HG03196 (cell line): ENCODE measurements around the gene COL16A1.
"Not testable (repeated sequence)": the region's sequence is repeated elsewhere in the genome, so short reads cannot be mapped to it uniquely, and the experiment has no call there.

Experiments
- ATAC-seq: cut with Tn5 transposase; IDR thresholded peaks from one replicate; pipeline ENCODE4 v1.9.1; 2021; ENCODE audit not compliant: unreplicated experiment

COL16A1 gene

DNA sequence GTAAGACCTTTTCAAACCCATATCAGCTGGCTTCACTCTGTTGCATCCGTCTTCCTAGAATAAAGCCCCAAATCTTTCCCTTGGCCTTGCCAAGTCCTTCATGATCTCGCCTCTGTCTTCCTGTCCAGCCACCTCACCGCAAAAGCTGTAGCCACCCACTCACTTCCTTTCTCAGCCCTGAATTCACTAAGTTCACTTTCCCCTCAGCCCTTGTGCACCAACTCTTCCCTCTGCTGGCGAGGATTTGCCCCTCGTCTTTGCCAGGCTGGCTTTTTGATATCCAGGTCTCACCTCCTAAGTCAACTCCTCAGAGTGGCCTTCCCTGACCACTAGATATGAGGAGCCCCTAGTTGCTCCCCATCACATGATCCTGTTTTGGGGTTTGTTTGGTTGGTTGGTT is 3.9 kb upstream of the COL16A1 start:
- no peak for ATAC-seq

DNA sequence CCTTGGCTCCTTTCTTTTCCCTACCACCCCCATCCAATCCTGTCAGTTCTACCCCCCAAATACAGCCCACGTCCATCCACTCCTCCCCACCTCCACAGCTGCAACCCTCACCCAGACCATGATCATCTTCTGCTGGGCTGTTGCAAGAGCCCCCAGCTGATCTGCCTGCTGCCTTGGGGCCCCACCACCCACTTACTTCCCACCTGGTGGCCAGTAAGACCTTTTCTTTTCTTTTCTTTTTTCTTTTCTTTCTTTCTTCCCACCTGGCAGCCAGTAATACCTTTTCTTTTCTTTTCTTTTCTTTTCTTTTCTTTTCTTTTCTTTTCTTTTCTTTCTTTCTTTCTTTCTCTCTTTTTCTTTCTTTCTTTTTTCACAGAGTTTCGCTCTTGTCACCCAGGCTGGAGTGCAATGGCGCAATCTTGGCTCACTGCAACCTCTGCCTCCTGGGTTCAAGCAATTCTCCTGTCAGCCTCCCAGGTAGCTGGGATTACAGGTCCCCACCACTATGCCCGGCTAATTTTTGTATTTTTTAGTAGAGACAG is 3.3 kb upstream of the COL16A1 start:
- ATAC-seq: not testable (repeated sequence)

DNA sequence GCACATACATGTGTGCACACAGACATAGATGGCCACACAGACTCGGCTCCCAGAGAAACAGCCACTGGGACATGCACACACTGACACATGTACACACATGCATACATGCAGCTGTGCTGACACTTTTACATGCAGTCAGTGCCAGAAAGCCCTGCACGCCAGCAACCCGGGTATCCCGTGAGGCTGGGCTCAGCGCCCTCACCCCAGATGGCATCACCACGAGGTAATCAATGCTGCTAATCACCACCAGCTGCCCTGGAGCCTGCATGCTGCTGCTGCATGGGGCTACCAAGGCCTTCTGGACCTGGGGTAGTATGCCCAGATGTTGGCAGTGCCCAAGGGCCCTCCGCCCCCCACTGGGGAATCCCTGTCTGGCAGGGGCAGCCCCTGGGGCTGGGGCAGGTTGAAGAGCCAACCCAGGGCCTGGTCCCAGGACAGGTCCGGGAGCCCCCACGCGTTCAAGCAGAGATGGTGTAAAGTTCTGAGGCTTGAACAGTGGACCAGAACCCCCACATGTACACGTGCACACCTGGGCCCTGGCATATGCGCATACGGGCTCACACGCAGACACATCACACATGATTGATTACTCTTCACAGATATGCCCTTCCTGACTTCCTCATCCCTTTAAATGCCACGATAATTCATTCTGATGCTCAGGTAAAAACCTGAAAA is 2.7 kb upstream of the COL16A1 start:
- ATAC-seq: no peak

DNA sequence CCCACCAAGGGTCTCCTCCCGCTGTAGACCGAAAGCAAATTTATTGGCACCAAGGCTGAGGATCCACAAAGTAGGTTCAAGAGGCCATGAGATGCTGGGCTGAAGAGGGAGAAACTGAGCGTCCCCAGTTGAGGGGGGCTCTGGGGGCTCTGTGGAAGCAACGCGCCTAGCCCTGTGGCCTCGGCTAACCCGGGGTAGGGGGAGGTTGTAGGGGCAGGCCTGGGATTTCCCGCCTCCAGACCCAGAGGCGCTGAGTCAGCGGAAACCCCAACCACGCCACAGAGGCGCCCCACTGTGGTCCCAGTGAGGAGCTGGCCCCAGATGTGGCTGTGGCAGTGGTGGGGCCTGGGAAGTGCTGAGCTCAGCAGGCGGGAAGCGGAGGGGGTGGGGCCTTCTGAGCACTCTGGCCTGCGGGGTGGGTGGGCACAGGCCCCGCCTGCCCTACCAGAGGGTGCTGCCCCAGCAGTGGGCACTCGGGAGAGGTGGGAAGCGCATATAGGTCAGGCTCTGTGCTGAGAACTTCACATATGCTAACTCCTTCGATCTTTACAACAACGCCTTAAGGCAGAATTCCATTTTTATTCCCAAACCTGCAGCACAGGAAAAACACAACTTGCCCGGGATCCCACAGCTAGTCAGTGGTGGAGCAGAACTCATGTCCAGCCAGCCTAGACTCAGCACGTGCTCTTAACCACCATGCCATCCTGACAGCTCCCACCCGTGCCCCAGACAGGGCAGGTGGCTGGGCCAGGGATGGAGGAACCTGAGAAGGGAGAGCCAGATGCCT is 1.5 kb upstream of the COL16A1 start:
- ATAC-seq: no peak

DNA sequence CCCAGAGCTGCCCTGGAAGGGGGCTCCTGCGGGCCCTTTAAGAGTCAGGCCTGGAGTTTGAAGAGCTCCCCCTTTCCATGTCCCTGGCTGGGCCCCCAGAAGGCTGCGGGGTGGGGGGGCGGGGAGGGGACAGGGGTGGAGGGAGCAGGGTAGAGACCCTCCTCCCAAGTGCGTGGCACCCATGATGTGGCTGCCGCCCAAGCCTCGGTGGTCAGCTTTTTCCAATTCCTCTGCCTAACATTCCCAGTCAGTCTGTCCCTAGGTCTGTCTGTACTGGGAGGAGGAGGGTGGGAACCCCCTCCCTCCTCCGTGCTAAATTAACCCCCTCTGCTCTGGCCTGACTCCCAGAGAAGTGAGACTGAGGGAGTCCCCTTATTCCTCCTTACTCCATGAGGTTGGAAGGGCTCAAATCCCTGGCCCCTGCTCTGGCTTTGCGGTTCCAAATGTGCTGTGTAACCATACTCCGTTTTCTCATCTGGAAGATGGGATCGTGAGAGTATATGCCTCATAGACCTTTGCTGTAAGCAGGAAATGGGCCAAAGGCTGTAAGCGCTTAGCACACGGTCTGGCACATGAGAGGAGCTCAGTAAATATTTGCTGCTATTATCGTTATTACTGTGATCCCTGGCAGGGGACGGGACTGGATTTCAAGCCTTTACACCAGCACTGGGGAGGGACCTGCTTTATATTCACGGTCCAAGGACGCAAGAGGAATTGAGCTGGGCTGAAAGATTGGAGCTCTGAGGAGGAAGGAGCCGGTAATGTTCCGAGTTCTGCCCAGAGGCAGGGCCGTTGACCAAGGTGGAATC is 658 bp upstream of the COL16A1 start:
- ATAC-seq: no peak

DNA sequence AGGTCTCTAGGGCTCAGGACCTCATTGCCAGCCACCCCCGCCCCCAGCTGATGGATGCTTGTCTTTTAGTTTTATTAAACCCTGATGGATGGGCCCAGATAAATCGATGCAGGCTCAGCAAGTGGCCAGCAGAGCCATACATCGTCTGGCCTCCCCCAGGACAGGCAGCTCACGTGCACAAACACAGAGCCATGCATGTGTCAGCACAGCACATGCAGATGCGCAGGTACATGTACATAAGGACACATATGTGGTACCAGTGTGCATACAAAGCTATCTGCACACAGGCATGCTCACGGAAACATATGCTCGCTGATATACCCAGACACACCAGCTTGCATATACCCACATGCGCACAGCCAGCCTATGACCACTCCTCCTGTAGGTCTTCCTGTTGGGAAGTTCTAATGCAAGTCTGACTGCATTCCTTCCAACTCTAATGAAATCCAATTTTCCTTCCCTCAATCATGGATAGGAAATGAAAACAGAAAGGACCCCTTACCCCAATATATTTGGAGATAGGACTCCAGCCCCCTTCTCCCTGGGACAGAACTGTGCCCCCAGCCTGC is 897 bp downstream of the COL16A1 start:
- no peak for ATAC-seq

DNA sequence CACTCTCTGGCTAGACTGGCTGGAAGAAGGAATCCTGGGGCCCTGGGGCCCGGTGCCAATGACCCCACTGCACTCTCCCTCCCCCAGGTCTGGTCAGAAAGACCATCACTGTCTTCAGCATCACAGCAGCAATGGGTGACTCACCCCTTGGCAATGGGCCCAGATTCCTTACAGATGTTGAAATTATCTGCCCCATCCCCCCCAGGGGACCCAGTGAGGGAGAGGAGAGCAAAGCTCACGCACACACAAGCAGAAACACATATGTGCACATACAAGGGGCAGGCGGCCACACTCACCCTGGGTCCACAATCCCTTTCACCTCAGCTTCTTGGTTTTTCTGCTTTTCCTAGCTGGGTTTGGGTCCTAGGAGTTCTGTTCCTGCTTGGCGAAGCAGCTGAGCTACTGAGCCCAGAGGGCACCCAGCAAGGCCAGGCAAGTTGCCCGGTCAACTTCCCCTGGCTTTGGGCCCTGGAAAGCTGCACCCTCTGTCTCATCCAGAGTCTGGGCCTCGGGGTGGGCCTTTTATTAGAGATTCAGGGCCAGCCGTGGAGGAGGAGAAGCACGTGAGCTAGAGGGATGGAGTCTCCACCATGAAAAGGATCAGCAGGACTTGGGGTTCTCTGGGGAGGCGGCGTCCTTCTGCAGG is 2.6 kb downstream of the COL16A1 start:
- no peak for ATAC-seq

DNA sequence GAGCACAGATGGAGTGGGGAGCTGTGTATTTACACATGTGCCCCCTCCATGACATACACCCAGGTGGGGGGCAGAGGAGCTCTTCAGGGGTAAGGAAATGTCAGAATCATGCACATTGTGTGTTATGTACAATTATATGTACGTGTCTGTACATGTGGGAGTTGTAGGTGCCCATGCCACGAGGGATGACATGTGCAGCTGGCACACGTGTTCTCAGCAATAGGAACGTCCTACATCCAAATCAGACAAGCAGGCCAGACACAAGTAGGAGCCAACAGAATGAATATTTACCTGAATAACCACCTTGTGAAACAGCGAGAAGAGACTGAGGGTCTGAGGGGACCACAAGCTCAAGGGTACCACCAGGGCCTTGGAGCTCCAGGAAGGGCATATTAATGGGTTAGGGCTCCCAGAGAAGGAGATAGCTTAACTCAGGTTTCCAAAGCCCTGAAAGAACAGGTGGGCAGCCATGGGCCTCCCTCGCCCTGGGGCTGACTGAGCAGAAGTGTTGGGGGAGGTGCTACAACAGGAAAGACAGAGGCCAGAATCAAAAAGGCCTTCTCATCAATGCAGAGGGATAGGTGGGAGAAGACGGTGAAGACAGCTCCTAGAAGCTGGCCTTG is 3.2 kb downstream of the COL16A1 start:
- no peak for ATAC-seq

DNA sequence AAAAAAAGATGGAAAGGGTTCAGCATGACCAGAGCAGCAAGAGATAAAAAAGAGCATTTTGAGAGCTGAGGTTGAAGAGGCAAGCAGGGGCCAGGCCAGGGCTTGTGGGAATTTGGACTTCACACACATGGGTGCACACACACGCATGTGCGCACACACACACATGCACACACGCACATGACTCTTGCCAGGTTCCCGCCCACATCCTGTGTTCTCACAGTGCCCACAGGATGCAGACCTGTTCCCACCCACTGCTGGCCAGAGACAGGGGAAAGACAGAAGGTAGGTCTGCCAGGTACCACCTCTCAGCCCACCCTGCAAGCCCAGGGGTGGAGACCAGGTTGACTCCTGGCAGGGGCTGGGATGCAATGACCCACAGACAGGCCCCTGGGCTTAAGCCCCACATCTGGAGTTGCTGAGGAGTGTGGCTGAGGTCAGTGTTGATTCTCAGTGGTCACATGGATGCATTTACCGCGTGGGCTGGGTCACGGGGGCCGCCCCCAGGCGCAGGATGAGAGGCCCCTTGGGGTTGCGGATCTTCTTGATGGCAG is 4.4 kb downstream of the COL16A1 start:
- no peak for ATAC-seq

DNA sequence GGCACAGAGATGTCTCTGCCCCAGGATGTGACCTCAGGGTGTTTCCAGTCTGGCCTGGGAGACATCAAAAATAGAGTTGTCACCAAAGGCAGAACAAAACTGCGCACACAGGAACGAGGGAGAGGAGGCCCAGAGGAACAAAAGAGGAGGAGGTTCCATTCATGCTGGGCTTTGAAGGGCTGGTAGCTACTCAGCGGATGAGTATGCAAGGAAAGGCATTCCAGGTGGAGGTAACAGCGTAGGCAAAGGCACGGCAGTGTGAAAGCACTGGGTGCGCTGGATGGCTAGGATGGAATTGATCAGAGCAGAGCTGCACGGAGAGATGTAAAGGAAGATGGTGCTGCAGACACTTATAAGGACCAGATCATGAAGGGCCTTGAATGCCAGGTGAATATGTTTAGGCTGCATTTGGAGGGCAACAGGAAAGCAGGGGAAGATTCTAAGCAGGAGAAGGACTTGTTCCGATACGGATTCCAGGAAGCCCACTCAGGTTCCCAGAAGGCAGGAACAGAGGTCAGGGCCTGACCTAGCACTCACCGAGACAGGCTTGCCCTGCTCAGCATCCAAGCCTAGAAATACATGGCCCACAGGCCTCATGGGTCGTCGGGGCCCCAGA is 6.3 kb downstream of the COL16A1 start:
- no peak for ATAC-seq

DNA sequence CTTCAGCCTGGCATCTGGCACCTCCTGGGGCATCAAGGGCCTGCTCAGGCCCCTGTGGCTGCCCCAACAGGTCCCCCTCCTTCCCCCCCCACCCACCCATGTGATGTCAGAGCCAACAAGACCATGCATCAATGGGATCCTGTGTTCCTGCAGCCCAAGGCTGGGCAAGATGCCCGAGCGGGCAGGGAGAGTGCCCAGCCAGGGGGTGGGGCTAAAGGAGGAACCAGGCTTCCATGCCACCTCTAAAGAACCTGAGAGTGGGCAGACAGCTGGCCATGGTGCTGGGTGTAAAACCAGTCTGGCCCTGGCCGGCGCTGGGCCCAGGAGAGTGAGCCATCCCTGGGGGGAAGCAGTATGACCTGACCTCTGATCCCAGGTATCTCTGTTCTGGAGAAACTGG is 7.6 kb downstream of the COL16A1 start:
- no peak for ATAC-seq

DNA sequence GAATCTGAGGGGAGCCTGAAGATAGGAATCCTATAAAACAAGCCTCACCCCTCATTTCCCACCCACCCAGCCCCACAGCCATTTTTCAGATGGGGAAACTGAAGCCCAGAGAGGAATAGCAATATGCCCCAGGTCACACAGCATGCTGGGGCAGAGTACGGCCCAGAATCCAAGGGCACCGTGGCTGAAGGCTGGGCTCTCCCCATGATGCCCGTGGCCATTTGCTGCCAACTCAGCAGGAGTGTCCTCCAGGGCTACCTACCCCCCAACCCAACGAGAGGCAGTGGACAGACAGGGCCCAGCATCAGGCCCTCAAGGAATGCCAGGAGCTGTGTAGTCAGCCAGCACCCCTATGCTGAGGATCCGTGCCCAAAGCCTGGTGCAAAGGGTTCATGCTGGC is 8.5 kb downstream of the COL16A1 start:
- no peak for ATAC-seq

DNA sequence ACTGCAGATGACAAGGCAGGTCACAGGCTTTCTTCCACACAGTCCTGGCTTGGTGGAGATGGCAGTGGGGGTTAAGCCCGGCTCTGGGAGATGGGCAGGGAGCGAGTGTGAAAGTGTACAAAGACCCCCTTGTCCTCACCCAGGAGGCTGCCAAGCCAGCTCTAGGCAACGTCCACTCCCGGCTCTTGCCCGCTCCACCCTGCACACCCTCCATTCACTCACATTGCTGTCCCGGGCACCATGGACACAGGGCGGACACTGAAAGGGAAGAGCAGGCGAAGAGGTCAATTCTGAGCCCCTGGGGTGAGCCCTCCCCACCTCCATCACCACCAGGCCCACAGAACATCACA is 8.9 kb downstream of the COL16A1 start:
- ATAC-seq: no peak

DNA sequence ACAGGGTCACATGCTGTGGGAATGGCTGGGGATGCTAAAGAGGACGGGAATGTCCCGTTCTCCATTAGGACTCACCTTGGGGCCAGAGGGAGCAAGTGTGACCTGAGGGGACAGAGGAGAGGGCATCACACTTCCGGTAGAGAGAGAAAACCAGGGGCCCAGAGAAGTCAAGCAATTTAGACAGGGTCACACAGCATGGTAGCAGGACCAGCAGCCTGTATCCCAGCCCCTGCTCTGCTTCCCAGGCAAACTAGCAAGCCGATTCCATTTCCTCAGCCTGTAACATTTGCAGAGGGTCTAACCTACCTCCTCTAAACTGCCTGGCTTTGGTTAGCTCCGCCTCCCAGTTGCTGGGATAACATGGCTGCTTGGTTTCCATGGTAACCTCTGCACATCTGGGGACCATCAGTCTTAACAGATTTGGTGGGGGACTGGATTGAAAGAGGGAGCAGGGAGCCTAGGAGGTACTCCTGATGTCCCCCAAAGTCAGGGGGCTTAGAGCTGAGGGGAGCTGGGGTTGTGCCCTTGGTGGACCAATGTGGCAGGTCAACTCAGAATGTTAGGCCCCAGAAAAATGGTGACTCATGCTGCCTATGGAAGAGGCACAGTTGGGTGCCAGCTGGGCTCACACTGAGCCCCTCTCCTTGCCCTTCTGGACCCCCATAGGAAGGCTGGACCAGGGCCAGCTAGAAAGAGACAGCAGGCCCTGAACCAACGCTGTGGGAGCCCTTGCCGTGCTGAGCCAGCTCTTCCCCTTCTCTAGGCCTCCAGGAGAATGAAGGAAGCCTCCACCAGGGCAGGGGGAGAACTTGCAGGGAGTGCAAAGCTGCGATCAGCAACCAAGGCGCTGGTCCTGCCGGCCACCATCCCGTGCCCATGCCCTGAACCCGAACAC is 9.5 kb downstream of the COL16A1 start:
- no peak for ATAC-seq

DNA sequence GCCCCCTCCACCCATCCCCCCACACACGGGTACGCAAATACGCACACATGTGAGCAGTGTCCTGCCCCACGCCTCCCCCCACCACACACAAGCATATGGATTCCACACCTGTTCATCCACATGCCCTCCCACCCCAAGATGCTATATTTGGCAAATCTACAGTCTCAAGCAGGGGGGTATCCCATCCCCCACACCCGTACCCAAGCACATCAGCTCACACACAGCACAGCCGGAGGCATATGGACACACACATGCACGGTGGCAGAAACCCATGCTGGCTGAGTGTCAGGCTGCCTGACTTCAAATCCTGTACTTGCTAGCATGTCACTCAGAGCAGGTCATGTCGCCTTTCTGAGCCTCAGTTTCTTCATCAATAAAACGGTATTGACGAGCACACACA is 10.6 kb downstream of the COL16A1 start:
- no peak for ATAC-seq

DNA sequence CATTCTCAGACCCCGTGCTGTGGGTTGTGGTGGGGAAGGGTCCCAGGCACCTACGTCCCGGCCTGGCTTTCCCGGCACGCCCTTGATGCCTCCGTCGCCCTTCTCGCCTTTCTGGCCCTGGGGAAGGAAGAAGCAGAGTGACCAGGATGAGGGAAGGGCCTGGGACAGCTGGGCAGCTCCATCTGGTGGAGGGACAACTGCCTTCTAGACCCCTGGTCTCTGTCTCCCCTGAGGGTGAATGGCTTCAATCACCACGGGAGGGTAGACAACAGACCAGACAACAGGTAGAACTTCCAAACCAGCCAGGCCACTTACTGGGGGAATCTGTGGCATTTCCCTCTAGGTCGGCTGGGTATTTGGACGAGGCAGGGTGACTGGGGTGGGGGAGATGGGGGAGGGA is 11.9 kb downstream of the COL16A1 start:
- no peak for ATAC-seq

DNA sequence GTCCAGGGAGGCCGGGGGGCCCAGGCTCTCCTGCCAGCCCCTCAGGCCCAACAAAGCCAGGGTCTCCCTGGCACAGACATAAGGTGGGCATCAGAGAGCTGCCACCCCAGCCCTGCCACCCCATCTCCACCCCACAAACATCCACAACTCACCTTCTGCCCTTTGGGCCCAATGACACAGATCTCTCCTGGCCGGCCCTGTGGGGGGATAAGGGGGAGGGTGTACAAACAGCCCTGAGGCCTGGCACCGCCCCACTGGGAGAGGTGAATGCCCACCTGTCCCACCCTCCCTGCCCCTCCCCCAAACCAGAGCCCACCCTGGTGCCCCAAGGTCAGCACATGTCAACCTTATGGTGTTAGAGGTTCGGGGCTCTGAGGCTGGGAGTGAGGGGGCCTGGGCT is 12.4 kb downstream of the COL16A1 start:
- no peak for ATAC-seq

DNA sequence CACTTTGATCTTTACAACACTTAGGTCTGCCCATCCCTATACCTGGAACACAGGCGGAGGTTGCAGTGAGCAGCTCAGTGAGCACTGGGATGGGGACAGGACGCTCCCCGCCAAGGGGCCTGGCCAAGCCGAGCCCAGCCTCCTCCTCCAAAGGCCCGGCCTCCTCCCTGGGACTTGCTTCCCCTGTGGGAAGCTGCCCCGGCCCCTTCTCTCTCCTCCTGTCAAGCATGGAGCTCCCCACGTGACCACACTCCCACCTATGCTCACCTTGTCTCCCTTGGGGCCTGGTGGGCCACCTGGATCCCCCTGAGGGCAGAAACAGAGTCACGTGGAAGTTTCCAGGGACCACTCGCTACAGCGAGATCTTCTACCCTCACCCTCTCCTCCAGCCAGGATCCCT is 12.9 kb downstream of the COL16A1 start:
- ATAC-seq: no peak

DNA sequence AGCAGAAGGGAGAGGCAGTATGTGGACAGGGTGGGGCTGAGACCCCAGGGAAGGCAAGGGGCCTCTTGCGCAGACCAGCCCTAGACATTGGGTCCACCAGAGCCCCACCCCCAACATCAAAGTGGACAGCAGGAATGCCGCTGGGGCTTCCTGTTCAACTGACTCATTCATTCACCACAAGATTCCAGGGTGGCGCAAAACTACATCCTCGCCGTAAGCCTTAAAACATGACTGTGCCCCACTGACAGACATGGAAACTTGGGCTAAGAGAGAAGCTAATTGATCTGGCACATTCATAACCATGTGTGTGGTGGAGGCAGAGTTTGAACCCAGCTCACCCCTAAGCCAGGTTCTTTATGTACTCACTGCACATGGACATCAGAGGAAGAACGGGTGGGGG is 14.0 kb downstream of the COL16A1 start:
- ATAC-seq: no peak
